GM23338 (cell line): ENCODE data around the gene ABCC1. TPM values are rescaled to one million over a fixed set of nuclear protein-coding genes. Genes with fewer than 3 reads are reported as not detected.
A peak's percentile ranks its signal among the peaks of the same experiment; 100 is the strongest.
"Not testable (repeated sequence)": the region's sequence is repeated elsewhere in the genome, so short reads cannot be mapped to it uniquely, and the experiment has no call there.

ENCODE experiments used
- ATAC-seq: fragments of 200-7000 bp; cut with Tn5 transposase; 3 replicates; pipeline ENCODE4 v1.9.1; 2020
- DNase-seq: peaks from one replicate; pipeline ENCODE4 v3.0.0-alpha.2; 2015; ENCODE audit warnings: low spot score
- H2AFZ ChIP-seq: fragments of 200-600 bp; sonication (generic); 2 replicates; pipeline ENCODE4 v1.8.0; 2016; ENCODE audit warnings: antibody characterized with exemption, mild to moderate bottlenecking, moderate library complexity
- H3F3A ChIP-seq: fragments of 200-600 bp; sonication (generic); replicated peaks from 2 replicates; pipeline ENCODE4 v1.8.0; 2017; ENCODE audit warnings: antibody characterized with exemption, mixed run types, low read depth
- H3K27ac ChIP-seq: fragments of 200-600 bp; sonication (generic); 2 replicates; pipeline ENCODE4 v1.6.1; 2016; ENCODE audit warnings: low read depth
- H3K27me3 ChIP-seq: fragments of 200-600 bp; sonication (generic); 2 replicates; pipeline ENCODE4 v1.8.0; 2016; ENCODE audit warnings: mild to moderate bottlenecking, mixed run types, moderate library complexity; ENCODE audit not compliant: insufficient read depth
- H3K36me3 ChIP-seq: fragments of 200-600 bp; sonication (generic); 2 replicates; pipeline ENCODE4 v1.8.0; 2016; ENCODE audit warnings: mild to moderate bottlenecking; ENCODE audit not compliant: insufficient read depth
- H3K4me1 ChIP-seq: fragments of 200-600 bp; sonication (generic); 2 replicates; pipeline ENCODE4 v1.8.0; 2016; ENCODE audit warnings: mild to moderate bottlenecking, moderate library complexity; ENCODE audit not compliant: insufficient read depth
- H3K4me2 ChIP-seq: fragments of 200-600 bp; sonication (generic); 2 replicates; pipeline ENCODE4 v1.7.1; 2017; ENCODE audit warnings: mixed run types
- H3K4me3 ChIP-seq: fragments of 200-600 bp; sonication (generic); 2 replicates; pipeline ENCODE4 v1.6.1; 2016; ENCODE audit warnings: mixed run types
- H3K79me2 ChIP-seq: fragments of 200-600 bp; sonication (generic); replicated peaks from 2 replicates; pipeline ENCODE4 v1.8.0; 2017; ENCODE audit warnings: mild to moderate bottlenecking; ENCODE audit not compliant: insufficient read depth
- H3K9me2 ChIP-seq: fragments of 200-600 bp; sonication (generic); 2 replicates; pipeline ENCODE4 v1.8.0; 2017; ENCODE audit not compliant: insufficient read depth
- H4K20me1 ChIP-seq: fragments of 200-600 bp; sonication (generic); replicated peaks from 2 replicates; pipeline ENCODE4 v1.8.0; 2017; ENCODE audit warnings: mild to moderate bottlenecking; ENCODE audit not compliant: insufficient read depth
- H3K27ac Mint-ChIP-seq: 2 replicates; pipeline ENCODE4 v1.8.0; 2020; ENCODE audit warnings: inconsistent platforms, mild to moderate bottlenecking, moderate library complexity, mixed read lengths
- H3K27me3 Mint-ChIP-seq: 3 replicates; pipeline ENCODE4 v1.8.0; 2022; ENCODE audit warnings: low read depth, mild to moderate bottlenecking, moderate library complexity, mixed read lengths, inconsistent platforms; ENCODE audit not compliant: insufficient read depth, poor library complexity
- H3K36me3 Mint-ChIP-seq: 3 replicates; pipeline ENCODE4 v1.8.0; 2021; ENCODE audit warnings: low read depth, mild to moderate bottlenecking, inconsistent platforms, moderate library complexity, mixed read lengths
- H3K4me1 Mint-ChIP-seq: 3 replicates; pipeline ENCODE4 v1.8.0; 2020; ENCODE audit warnings: mild to moderate bottlenecking, inconsistent platforms, mixed read lengths
- H3K4me3 Mint-ChIP-seq: 3 replicates; pipeline ENCODE4 v1.8.0; 2021; ENCODE audit warnings: moderate library complexity, mild to moderate bottlenecking, inconsistent platforms, mixed read lengths
- H3K9me3 Mint-ChIP-seq: 3 replicates; pipeline ENCODE4 v1.8.0; 2020; ENCODE audit warnings: moderate library complexity, mild to moderate bottlenecking, inconsistent platforms, mixed read lengths
- CREB1 ChIP-seq: fragments of 250-450 bp; sonication (Bioruptor Pico); IDR thresholded peaks from 2 replicates; pipeline ENCODE4 v1.5.0; 2020; ENCODE audit warnings: low read depth, mild to moderate bottlenecking, moderate library complexity
- CTCF ChIP-seq, 2 experiments: fragments of 200-600 bp in 1 of 2; sonication (generic) in 1 of 2; conservative IDR thresholded peaks; 2 replicates each; pipeline versions ENCODE4 v1.5.1 to v1.6.1; 2016 to 2017; ENCODE audit warnings: antibody characterized with exemption in 2 of 2, low read depth in 2 of 2, mild to moderate bottlenecking in 2 of 2, moderate library complexity in 1 of 2
- EZH2phosphoT487 ChIP-seq: fragments of 200-600 bp; sonication (generic); IDR thresholded peaks from one replicate; pipeline ENCODE4 v1.8.1; 2018; ENCODE audit warnings: antibody characterized with exemption; ENCODE audit not compliant: unreplicated experiment
- JUNB ChIP-seq: IDR thresholded peaks from one replicate; pipeline ENCODE4 v1.6.1; 2016; ENCODE audit warnings: antibody characterized with exemption; ENCODE audit not compliant: unreplicated experiment
- POLR2AphosphoS5 ChIP-seq: IDR thresholded peaks from 2 replicates; pipeline ENCODE4 v1.6.1; 2016; ENCODE audit warnings: antibody characterized with exemption, low read depth
- REST ChIP-seq: IDR thresholded peaks from one replicate; pipeline ENCODE4 v1.6.1; 2018; ENCODE audit warnings: antibody characterized with exemption; ENCODE audit not compliant: unreplicated experiment
- STAT1 ChIP-seq: IDR thresholded peaks from one replicate; pipeline ENCODE4 v1.6.1; 2016; ENCODE audit warnings: antibody characterized with exemption; ENCODE audit not compliant: unreplicated experiment
- ZNF114 ChIP-seq: fragments of 250-450 bp; sonication (Bioruptor Pico); IDR thresholded peaks from 2 replicates; pipeline ENCODE4 v1.5.0; 2020; ENCODE audit warnings: mild to moderate bottlenecking, moderate library complexity
- ZNF331 ChIP-seq: fragments of 250-450 bp; sonication (Bioruptor Pico); IDR thresholded peaks from 2 replicates; pipeline ENCODE4 v1.5.0; 2020; ENCODE audit warnings: low read depth, mild to moderate bottlenecking, moderate library complexity
- ZNF462 ChIP-seq: fragments of 250-450 bp; sonication (Bioruptor Pico); IDR thresholded peaks from 2 replicates; pipeline ENCODE4 v1.5.0; 2020; ENCODE audit warnings: mild to moderate bottlenecking, moderate library complexity
- polyA plus RNA-seq: library from polyadenylated mRNA; unstranded; fragments of >200 nt; fragmentation: Nextera tagmentation; extraction: Ambion mirVana; gene quantifications from 2 replicates; pipeline ENCODE4 v1.2.1, GENCODE V29; 2016
- total RNA-seq: library from RNA; depleted of rRNA; stranded (reverse); fragments of >200 nt; shearing (Covaris generic); gene quantifications from 2 replicates; pipeline ENCODE4 v1.2.3, GENCODE V29; 2014

ABCC1 gene
- total and polyA plus RNA-seq, 2 experiments from 2014 or later, result 11.0 to 46.6 TPM

- DNase-seq, H3K36me3 ChIP-seq, H3K4me3 Mint-ChIP-seq, H3K9me2 ChIP-seq, H3K4me2 ChIP-seq, H3K4me3 ChIP-seq, H4K20me1 ChIP-seq, H3K79me2 ChIP-seq, H3K27me3 ChIP-seq, H3K27me3 Mint-ChIP-seq, H2AFZ ChIP-seq, H3K27ac Mint-ChIP-seq, H3F3A ChIP-seq, H3K36me3 Mint-ChIP-seq, H3K4me1 Mint-ChIP-seq, H3K27ac ChIP-seq, H3K4me1 ChIP-seq, ATAC-seq, H3K9me3 Mint-ChIP-seq: not testable (repeated sequence)
These were observed 241.6 kb downstream of the ABCC1 start for GRCh38 chr16:16190966-16191365.

- no peak for DNase-seq
- no peak for TF ChIP-seq STAT1
- TF ChIP-seq POLR2AphosphoS5, result no peak
- no peak for TF ChIP-seq JUNB
- TF ChIP-seq REST, result no peak
- TF ChIP-seq ZNF114, result no peak
- no peak for TF ChIP-seq EZH2phosphoT487
- no peak for TF ChIP-seq CTCF (conservative IDR thresholded peaks at IDR 0.05; ENCODE audit: low read depth in 2 of 2)
- TF ChIP-seq ZNF462 (CRISPR knock-in tag), result no peak
- no peak for TF ChIP-seq ZNF331 (CRISPR knock-in tag)
- no peak for TF ChIP-seq CREB1 (CRISPR knock-in tag)
These were observed 242.2 kb downstream of the ABCC1 start for GRCh38 chr16:16191493-16192167.

More at GRCh38 chr16:16191493-16192167, 242.2 kb downstream of the ABCC1 start:
- Histone ChIP-seq H3K4me1 (no peaks in the 10 kb centered on the region), H3K79me2 (no peaks in the 10 kb centered on the region), H3K27me3 (no peaks in the 10 kb centered on the region), H3F3A (no peaks in the 10 kb centered on the region), H3K36me3 (no peaks in the 10 kb centered on the region), H3K9me2 (no peaks in the 10 kb centered on the region), H4K20me1 (no peaks in the 10 kb centered on the region), H3K27ac (no peak overlapping the region), H2AFZ (peak overlapping the region; percentile 76), H3K4me3 (no peak overlapping the region), H3K4me2 (no peak overlapping the region)
- ATAC-seq, result no peak; the same call in 1 of the 3 replicates
- Mint-ChIP-seq H3K27ac (no peak overlapping the region), H3K27me3 (peaks cover 8% of the 10 kb centered on the region), H3K4me1 (peaks cover 8% of the 10 kb centered on the region), H3K4me3 (no peak overlapping the region), H3K36me3 (no peaks in the 10 kb centered on the region), H3K9me3 (no peaks in the 10 kb centered on the region)
